OCI-LY7 (cell line): ENCODE measurements around the gene FOXC2. TPM values are rescaled to one million over a fixed set of nuclear protein-coding genes. Genes with fewer than 3 reads are reported as not detected.

Source experiments
- BruUV-seq: library from RNA; stranded (reverse); fragments of 400-500 nt; replicated peaks from 2 replicates; lab custom pipeline; 2021; lab: Mats Ljungman, UMichigan
- CTCF ChIA-PET: fragments of 300-600 bp; sonication (Branson Sonifier 250); formaldehyde crosslinking; loops from one replicate; lab custom pipeline; 2022; ENCODE audit warnings: antibody characterized with exemption; ENCODE audit not compliant: unreplicated experiment; lab: Charles Lee
- POLR2A ChIA-PET: fragments of 300-600 bp; sonication (Branson Sonifier 250); formaldehyde crosslinking; loops from one replicate; lab custom pipeline; 2022; ENCODE audit warnings: antibody characterized with exemption; lab: Charles Lee
- DNase-seq: peaks from one replicate; pipeline ENCODE4 v3.0.0-alpha.2; 2015; ENCODE audit warnings: low spot score
- H2AFZ ChIP-seq: fragments of 200-600 bp; sonication (generic), shearing (Covaris generic); 2 replicates; pipeline ENCODE4 v1.6.1; 2014; ENCODE audit warnings: mild to moderate bottlenecking, antibody characterized with exemption, low read length, moderate library complexity
- H3K27ac ChIP-seq: fragments of 200-600 bp; sonication (generic); 2 replicates; pipeline ENCODE4 v1.5.1; 2014; ENCODE audit warnings: mixed run types, low read depth, mild to moderate bottlenecking, moderate library complexity, low read length, inconsistent platforms; ENCODE audit not compliant: poor library complexity, severe bottlenecking
- H3K36me3 ChIP-seq: fragments of 200-600 bp; sonication (generic); 2 replicates; pipeline ENCODE4 v1.6.1; 2014; ENCODE audit warnings: mild to moderate bottlenecking, antibody characterized with exemption, low read length, moderate library complexity, mixed read lengths; ENCODE audit not compliant: insufficient read depth
- H3K4me1 ChIP-seq: fragments of 200-600 bp; sonication (generic); 2 replicates; pipeline ENCODE4 v1.5.1; 2014; ENCODE audit warnings: mild to moderate bottlenecking, low read length; ENCODE audit not compliant: insufficient read depth, poor library complexity, severe bottlenecking
- H3K4me2 ChIP-seq: fragments of 200-600 bp; sonication (generic); 2 replicates; pipeline ENCODE4 v1.6.1; 2014; ENCODE audit warnings: mild to moderate bottlenecking, low read length
- H3K4me3 ChIP-seq: fragments of 200-600 bp; sonication (generic); 2 replicates; pipeline ENCODE4 v1.5.1; 2014; ENCODE audit warnings: mild to moderate bottlenecking, low read depth, low read length; ENCODE audit not compliant: poor library complexity, severe bottlenecking
- H3K79me2 ChIP-seq: fragments of 200-600 bp; sonication (generic); 2 replicates; pipeline ENCODE4 v1.6.1; 2016; ENCODE audit warnings: low read depth, mild to moderate bottlenecking, low read length, moderate library complexity, mixed read lengths; ENCODE audit not compliant: insufficient read depth
- H3K9me2 ChIP-seq: fragments of 200-600 bp; sonication (generic); 2 replicates; pipeline ENCODE4 v1.6.1; 2016; ENCODE audit warnings: mild to moderate bottlenecking, low read length, mixed read lengths; ENCODE audit not compliant: insufficient read depth
- H3K9me3 ChIP-seq: fragments of 200-600 bp; sonication (generic); 2 replicates; pipeline ENCODE4 v1.6.1; 2014; ENCODE audit warnings: mild to moderate bottlenecking, mixed run types, low read length, mixed read lengths
- H4K20me1 ChIP-seq: fragments of 200-600 bp; sonication (generic); 2 replicates; pipeline ENCODE4 v1.6.1; 2014; ENCODE audit warnings: mild to moderate bottlenecking, antibody characterized with exemption, low read length, moderate library complexity, mixed read lengths; ENCODE audit not compliant: insufficient read depth
- EZH2phosphoT487 ChIP-seq: fragments of 200-600 bp; sonication (generic); IDR thresholded peaks from 2 replicates; pipeline ENCODE4 v1.6.1; 2018; ENCODE audit warnings: low read depth, borderline replicate concordance, mild to moderate bottlenecking, mixed run types, antibody characterized with exemption, low read length, moderate library complexity, mixed read lengths
- intact Hi-C: fragments of 100-400 bp; cut with micrococcal nuclease; formaldehyde crosslinking; loops from one replicate; pipeline ENCODE4 v1.10.0; 2022; ENCODE audit not compliant: unreplicated experiment
- total RNA-seq, 2 experiments: library from RNA; depleted of rRNA in 1 of 2; stranded (reverse); fragments of >200 nt in 1 of 2; shearing (Covaris generic) in 1 of 2; gene quantifications; 2 replicates each; pipeline ENCODE4 v1.2.3, GENCODE V29; 2014 to 2022
- TF ChIP-seq, protein P1 (sequence below): fragments of 200-600 bp; sonication (generic); conservative IDR thresholded peaks from 2 replicates; pipeline ENCODE4 v1.5.1; 2014; ENCODE audit warnings: mild to moderate bottlenecking, antibody characterized with exemption, low read length, moderate library complexity, mixed read lengths

FOXC2 gene
- total RNA-seq, 2 experiments from 2014 or later, result not detected

DNA sequence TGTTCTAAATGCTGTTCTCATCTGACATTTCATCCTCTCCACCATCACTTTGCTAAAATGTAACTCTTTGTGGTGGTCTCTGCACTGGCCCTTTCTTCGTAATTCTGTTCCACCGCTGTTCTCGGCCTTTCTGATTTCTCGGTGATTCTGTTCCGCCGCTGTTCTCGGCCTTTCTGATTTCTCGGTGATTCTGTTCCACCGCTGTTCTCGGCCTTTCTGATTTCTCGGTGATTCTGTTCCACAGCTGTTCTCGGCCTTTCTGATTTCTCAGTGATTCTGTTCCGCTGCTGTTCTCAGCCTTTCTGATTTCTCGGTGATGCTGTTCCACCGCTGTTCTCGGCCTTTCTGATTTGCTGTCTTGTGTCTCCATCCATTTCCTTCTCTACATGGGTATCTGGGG is 44.0 kb upstream of the FOXC2 start:
- no TSS peak for BruUV-seq
- H3K9me3 ChIP-seq, result no peaks in the 10 kb centered on the region
- no peak overlapping the region for H3K4me3 ChIP-seq
- no peaks in the 10 kb centered on the region for H3K9me2 ChIP-seq
- TF ChIP-seq EZH2phosphoT487, result no peak
- TF ChIP-seq, protein P1, sequence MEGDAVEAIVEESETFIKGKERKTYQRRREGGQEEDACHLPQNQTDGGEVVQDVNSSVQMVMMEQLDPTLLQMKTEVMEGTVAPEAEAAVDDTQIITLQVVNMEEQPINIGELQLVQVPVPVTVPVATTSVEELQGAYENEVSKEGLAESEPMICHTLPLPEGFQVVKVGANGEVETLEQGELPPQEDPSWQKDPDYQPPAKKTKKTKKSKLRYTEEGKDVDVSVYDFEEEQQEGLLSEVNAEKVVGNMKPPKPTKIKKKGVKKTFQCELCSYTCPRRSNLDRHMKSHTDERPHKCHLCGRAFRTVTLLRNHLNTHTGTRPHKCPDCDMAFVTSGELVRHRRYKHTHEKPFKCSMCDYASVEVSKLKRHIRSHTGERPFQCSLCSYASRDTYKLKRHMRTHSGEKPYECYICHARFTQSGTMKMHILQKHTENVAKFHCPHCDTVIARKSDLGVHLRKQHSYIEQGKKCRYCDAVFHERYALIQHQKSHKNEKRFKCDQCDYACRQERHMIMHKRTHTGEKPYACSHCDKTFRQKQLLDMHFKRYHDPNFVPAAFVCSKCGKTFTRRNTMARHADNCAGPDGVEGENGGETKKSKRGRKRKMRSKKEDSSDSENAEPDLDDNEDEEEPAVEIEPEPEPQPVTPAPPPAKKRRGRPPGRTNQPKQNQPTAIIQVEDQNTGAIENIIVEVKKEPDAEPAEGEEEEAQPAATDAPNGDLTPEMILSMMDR, result no peak
- ChIA-PET POLR2A (interaction anchor here (0.6 kb wide), 1 partner anchor 1145 kb away, joined by 3 read pairs; no protein-coding TSS in a partner anchor), CTCF (no interaction called here)
- no peak overlapping the region for H3K27ac ChIP-seq
- H3K36me3 ChIP-seq, result no peaks in the 10 kb centered on the region
- H3K79me2 ChIP-seq, result no peaks in the 10 kb centered on the region
- no peak overlapping the region for H3K4me2 ChIP-seq
- H2AFZ ChIP-seq, result no peak overlapping the region
- H3K4me1 ChIP-seq, result no peaks in the 10 kb centered on the region
- DNase-seq, result no peak
- H4K20me1 ChIP-seq, result no peaks in the 10 kb centered on the region
- intact Hi-C loops, result loop anchor here (5.0 to 10.0 kb wide), 2 partner anchors 450 to 698 kb away; no protein-coding TSS in a partner anchor

DNA sequence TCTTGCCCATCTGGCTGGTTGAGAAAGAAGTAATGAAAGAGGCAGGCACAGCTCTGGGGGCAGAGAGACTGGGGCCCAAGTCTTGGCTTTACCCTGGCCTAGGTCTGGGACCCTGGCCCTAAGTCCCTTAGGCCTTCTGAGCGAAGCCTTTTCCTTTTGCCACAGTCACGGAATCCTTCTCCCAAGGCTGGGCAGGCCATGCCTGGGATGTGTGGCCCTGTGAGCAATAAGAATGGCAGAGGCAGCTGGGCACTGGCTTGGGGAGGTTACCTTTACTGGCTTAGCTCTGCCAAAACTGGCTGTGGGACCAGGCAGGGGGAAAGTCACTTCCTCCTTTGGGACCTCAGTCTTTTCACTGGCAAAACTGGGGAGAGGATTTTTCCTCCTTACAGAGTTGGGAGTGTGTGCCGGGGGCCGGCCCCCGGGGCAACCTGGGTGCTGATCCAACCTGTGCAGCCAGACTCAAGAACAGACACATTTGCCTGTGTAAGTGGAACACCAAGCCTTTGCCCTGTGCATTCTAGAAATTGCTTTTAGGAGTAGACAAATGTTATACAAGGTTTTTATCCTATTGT is 43.4 kb upstream of the FOXC2 start:
- no peak overlapping the region for H3K27ac ChIP-seq
- no TSS peak for BruUV-seq
- H3K36me3 ChIP-seq, result no peaks in the 10 kb centered on the region
- H3K4me2 ChIP-seq, result no peak overlapping the region
- CTCF ChIA-PET, result no interaction called here
- no peaks in the 10 kb centered on the region for H3K79me2 ChIP-seq
- H2AFZ ChIP-seq, result no peak overlapping the region
- no peaks in the 10 kb centered on the region for H4K20me1 ChIP-seq
- DNase-seq, result no peak
- intact Hi-C loops, result loop anchor here (5.0 to 10.0 kb wide), 2 partner anchors 451 to 698 kb away; no protein-coding TSS in a partner anchor
- POLR2A ChIA-PET, result no interaction called here
- TF ChIP-seq EZH2phosphoT487, result no peak
- TF ChIP-seq, protein P1, result no peak
- H3K9me3 ChIP-seq, result no peaks in the 10 kb centered on the region
- no peaks in the 10 kb centered on the region for H3K4me1 ChIP-seq
- H3K9me2 ChIP-seq, result no peaks in the 10 kb centered on the region
- H3K4me3 ChIP-seq, result no peak overlapping the region

DNA sequence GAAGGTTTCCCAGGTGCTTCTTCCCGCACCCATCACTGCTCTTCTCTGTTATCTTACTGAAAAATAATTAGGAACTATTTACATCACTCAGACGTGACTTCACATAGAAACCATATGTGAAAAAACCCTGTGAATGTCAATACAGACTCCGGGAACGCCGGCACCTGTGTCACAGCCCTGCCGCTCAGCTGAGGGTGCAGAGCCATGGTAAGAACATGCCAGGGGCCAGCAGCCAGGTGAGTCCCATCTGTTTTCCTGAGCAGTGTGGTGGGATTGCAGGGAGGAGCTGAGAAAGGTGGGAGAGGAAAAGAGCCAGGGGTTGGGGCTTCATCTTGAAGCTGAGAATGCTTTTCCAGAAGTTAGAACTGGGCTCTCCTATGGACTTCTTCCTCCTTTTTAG is 42.6 kb upstream of the FOXC2 start:
- H3K4me1 ChIP-seq, result no peaks in the 10 kb centered on the region
- no peak overlapping the region for H2AFZ ChIP-seq
- no peak for DNase-seq
- intact Hi-C loops, result loop anchor here (5.0 to 10.0 kb wide), 2 partner anchors 452 to 699 kb away; no protein-coding TSS in a partner anchor
- no peak overlapping the region for H3K4me3 ChIP-seq
- no peaks in the 10 kb centered on the region for H3K79me2 ChIP-seq
- no peak for TF ChIP-seq EZH2phosphoT487
- TF ChIP-seq, protein P1, result no peak
- H3K36me3 ChIP-seq, result no peaks in the 10 kb centered on the region
- no peaks in the 10 kb centered on the region for H3K9me3 ChIP-seq
- no peak overlapping the region for H3K4me2 ChIP-seq
- no peak overlapping the region for H3K27ac ChIP-seq
- ChIA-PET CTCF (no interaction called here), POLR2A (no interaction called here)
- no TSS peak for BruUV-seq
- no peaks in the 10 kb centered on the region for H4K20me1 ChIP-seq
- H3K9me2 ChIP-seq, result no peaks in the 10 kb centered on the region
